OCI-LY7 (cell line): ENCODE measurements around the gene ZDHHC19.
"Not testable (repeated sequence)": the region's sequence is repeated elsewhere in the genome, so short reads cannot be mapped to it uniquely, and the experiment has no call there.

Experiments
- CTCF ChIP-seq: fragments of 200-600 bp; sonication (generic); conservative IDR thresholded peaks from 2 replicates; pipeline ENCODE4 v1.5.1; 2014; ENCODE audit warnings: mild to moderate bottlenecking, antibody characterized with exemption, low read length, moderate library complexity, mixed read lengths
- EZH2phosphoT487 ChIP-seq: fragments of 200-600 bp; sonication (generic); IDR thresholded peaks from 2 replicates; pipeline ENCODE4 v1.6.1; 2018; ENCODE audit warnings: low read depth, borderline replicate concordance, mild to moderate bottlenecking, mixed run types, antibody characterized with exemption, low read length, moderate library complexity, mixed read lengths

- TF ChIP-seq CTCF, EZH2phosphoT487: not testable (repeated sequence)
Observed at GRCh38 chr3:196170296-196170695, 40.9 kb downstream of the ZDHHC19 start.
